ENCODE data around the gene SPTBN1.

Gene SPTBN1

GRCh38 chr2:54531558-54531957 lies 75.4 kb downstream of the SPTBN1 start:
- DNase-seq: no peak

GRCh38 chr2:54534221-54534620 lies 78.1 kb downstream of the SPTBN1 start:
- DNase-seq: no peak

- no peak for DNase-seq
Observed at GRCh38 chr2:54534625-54535024, 78.5 kb downstream of the SPTBN1 start.

GRCh38 chr2:54535599-54536195 lies 79.6 kb downstream of the SPTBN1 start:
- DNase-seq: no peak

GRCh38 chr2:54536720-54537119 lies 80.6 kb downstream of the SPTBN1 start:
- no peak for DNase-seq

GRCh38 chr2:54538537-54538936 lies 82.4 kb downstream of the SPTBN1 start:
- no peak for DNase-seq

- no peak for DNase-seq
Observed at GRCh38 chr2:54539683-54540082, 83.6 kb downstream of the SPTBN1 start.

- no peak for DNase-seq
Observed at GRCh38 chr2:54540194-54540593, 84.1 kb downstream of the SPTBN1 start.

- DNase-seq: no peak
Observed at GRCh38 chr2:54541995-54542394, 85.9 kb downstream of the SPTBN1 start.

- no peak for DNase-seq
Observed at GRCh38 chr2:54543733-54544396, 87.7 kb downstream of the SPTBN1 start.

- no peak for DNase-seq
Observed at GRCh38 chr2:54545702-54546450, 89.7 kb downstream of the SPTBN1 start.

- DNase-seq: no peak
Observed at GRCh38 chr2:54546518-54546917, 90.4 kb downstream of the SPTBN1 start.

GRCh38 chr2:54546923-54547720 lies 91.0 kb downstream of the SPTBN1 start:
- DNase-seq: no peak

GRCh38 chr2:54549430-54549829 lies 93.3 kb downstream of the SPTBN1 start:
- no peak for DNase-seq

GRCh38 chr2:54549917-54550518 lies 93.9 kb downstream of the SPTBN1 start:
- no peak for DNase-seq

- DNase-seq: no peak
Observed at GRCh38 chr2:54550547-54550946, 94.4 kb downstream of the SPTBN1 start.

- DNase-seq: no peak
Observed at GRCh38 chr2:54551123-54551756, 95.1 kb downstream of the SPTBN1 start.

- DNase-seq: no peak
Observed at GRCh38 chr2:54553075-54553474, 96.9 kb downstream of the SPTBN1 start.

GRCh38 chr2:54553775-54554174 lies 97.6 kb downstream of the SPTBN1 start:
- DNase-seq: no peak

- DNase-seq: no peak
Observed at GRCh38 chr2:54555318-54555837, 99.3 kb downstream of the SPTBN1 start.

GRCh38 chr2:54556621-54557121 lies 100.5 kb downstream of the SPTBN1 start:
- DNase-seq: no peak

- DNase-seq: no peak
Observed at GRCh38 chr2:54557211-54557600, 101.1 kb downstream of the SPTBN1 start.
